GM12892 (cell line): Measurements from ENCODE around the gene DTD1.

Source experiments
- POLR2A ChIP-seq: IDR thresholded peaks from 2 replicates; pipeline ENCODE4 v1.6.1; 2011; ENCODE audit warnings: low read depth, low read length, control low read depth
- POLR2AphosphoS5 ChIP-seq: IDR thresholded peaks from 2 replicates; pipeline ENCODE4 v1.6.1; 2011; ENCODE audit warnings: low read depth, low read length, control low read depth

GRCh38 chr20:18739751-18740166 is 151.9 kb downstream of the DTD1 start:
- no peak for TF ChIP-seq POLR2A
- TF ChIP-seq POLR2AphosphoS5: no peak
